Panc1 (cell line): Measurements from ENCODE around the gene MINAR1. TPM values are rescaled to one million over a fixed set of nuclear protein-coding genes. Genes with fewer than 3 reads are reported as not detected.

Experiments
- ATAC-seq: fragments of 200-7000 bp; cut with Tn5 transposase; 2 replicates; pipeline ENCODE4 v1.9.1; 2020; ENCODE audit warnings: mild to moderate bottlenecking, moderate library complexity
- BruUV-seq: library from RNA; stranded (reverse); fragments of 400-500 nt; replicated peaks from 2 replicates; lab custom pipeline; 2021; lab: Mats Ljungman, UMichigan
- CTCF ChIA-PET: fragments of 300-600 bp; sonication (Branson Sonifier 250); formaldehyde crosslinking; loops from one replicate; lab custom pipeline; 2022; ENCODE audit warnings: antibody characterized with exemption; lab: Charles Lee
- POLR2A ChIA-PET: fragments of 300-600 bp; sonication (Branson Sonifier 250); formaldehyde crosslinking; loops from one replicate; lab custom pipeline; 2022; ENCODE audit warnings: antibody characterized with exemption; lab: Charles Lee
- DNase-seq: peaks from one replicate; pipeline ENCODE4 v3.0.0-alpha.2; 2010; ENCODE audit warnings: low read depth, low spot score
- H3K27ac ChIP-seq: 2 replicates; pipeline ENCODE4 v1.5.1; 2011; ENCODE audit warnings: mild to moderate bottlenecking, low read length, inconsistent platforms
- H3K27me3 ChIP-seq: fragments of 200-500 bp; sonication (Bioruptor generic); 2 replicates; pipeline ENCODE4 v1.6.0; 2014; ENCODE audit warnings: low read length, inconsistent platforms; ENCODE audit not compliant: control insufficient read depth, insufficient read depth
- H3K36me3 ChIP-seq: fragments of 200-500 bp; sonication (Bioruptor generic); 2 replicates; pipeline ENCODE4 v1.5.1; 2014; ENCODE audit warnings: inconsistent platforms, mild to moderate bottlenecking, low read length, moderate library complexity; ENCODE audit not compliant: control insufficient read depth, insufficient read depth
- H3K4me1 ChIP-seq: 2 replicates; pipeline ENCODE4 v1.5.1; 2011; ENCODE audit warnings: inconsistent platforms, mild to moderate bottlenecking, low read length, moderate library complexity; ENCODE audit not compliant: control insufficient read depth, insufficient read depth
- H3K4me3 ChIP-seq, 2 experiments: 2 replicates each; pipeline ENCODE4 v1.5.1; 2011 to 2012; ENCODE audit warnings: low read depth in 2 of 2, low read length in 2 of 2, mild to moderate bottlenecking in 2 of 2, inconsistent platforms in 1 of 2, moderate library complexity in 1 of 2
- H3K9me3 ChIP-seq: fragments of 200-500 bp; sonication (Bioruptor generic); 2 replicates; pipeline ENCODE4 v1.5.1; 2014; ENCODE audit warnings: low read depth, mild to moderate bottlenecking, inconsistent platforms, low read length, moderate library complexity; ENCODE audit not compliant: control insufficient read depth, insufficient read depth
- POLR2AphosphoS5 ChIP-seq: IDR thresholded peaks from 2 replicates; pipeline ENCODE4 v1.6.1; 2012; ENCODE audit warnings: mild to moderate bottlenecking, low read depth, low read length, moderate library complexity
- SIN3A ChIP-seq: IDR thresholded peaks from 2 replicates; pipeline ENCODE4 v1.6.1; 2012; ENCODE audit warnings: low read depth, mild to moderate bottlenecking, low read length, moderate library complexity, borderline replicate concordance; ENCODE audit not compliant: insufficient read depth
- TCF7L2 ChIP-seq: IDR thresholded peaks from 2 replicates; pipeline ENCODE4 v1.6.1; 2011; ENCODE audit warnings: mild to moderate bottlenecking, low read depth, low read length, inconsistent platforms
- in situ Hi-C: cut with HindIII; loops from 2 replicates; pipeline ENCODE4 v1.10.0; 2016; ENCODE audit warnings: low sequenced_read_pairs, low pct_unique_long_range_greater_than_20kb
- intact Hi-C: fragments of 100-400 bp; cut with micrococcal nuclease; formaldehyde crosslinking; loops from one replicate; pipeline ENCODE4 v1.10.0; 2022; ENCODE audit not compliant: unreplicated experiment
- total RNA-seq: library from RNA; stranded (reverse); gene quantifications from one replicate; pipeline ENCODE4 v1.2.1, GENCODE V29; 2021; ENCODE audit not compliant: unreplicated experiment
- TF ChIP-seq, protein P1 (sequence below), 2 experiments: IDR thresholded peaks; 2 replicates each; pipeline ENCODE4 v1.6.1; 2011 to 2012; ENCODE audit warnings: low read depth in 2 of 2, control low read depth in 1 of 2, low read length in 1 of 2, mild to moderate bottlenecking in 1 of 2, moderate library complexity in 1 of 2; ENCODE audit not compliant: insufficient read depth in 1 of 2
- TF ChIP-seq, protein P2 (sequence below): fragments of 450-650 bp; IDR thresholded peaks from 2 replicates; pipeline ENCODE4 v1.5.1; 2017; ENCODE audit warnings: mild to moderate bottlenecking

MINAR1 gene
- total RNA-seq, 1 experiment from 2014 or later = 0.62 TPM

DNA sequence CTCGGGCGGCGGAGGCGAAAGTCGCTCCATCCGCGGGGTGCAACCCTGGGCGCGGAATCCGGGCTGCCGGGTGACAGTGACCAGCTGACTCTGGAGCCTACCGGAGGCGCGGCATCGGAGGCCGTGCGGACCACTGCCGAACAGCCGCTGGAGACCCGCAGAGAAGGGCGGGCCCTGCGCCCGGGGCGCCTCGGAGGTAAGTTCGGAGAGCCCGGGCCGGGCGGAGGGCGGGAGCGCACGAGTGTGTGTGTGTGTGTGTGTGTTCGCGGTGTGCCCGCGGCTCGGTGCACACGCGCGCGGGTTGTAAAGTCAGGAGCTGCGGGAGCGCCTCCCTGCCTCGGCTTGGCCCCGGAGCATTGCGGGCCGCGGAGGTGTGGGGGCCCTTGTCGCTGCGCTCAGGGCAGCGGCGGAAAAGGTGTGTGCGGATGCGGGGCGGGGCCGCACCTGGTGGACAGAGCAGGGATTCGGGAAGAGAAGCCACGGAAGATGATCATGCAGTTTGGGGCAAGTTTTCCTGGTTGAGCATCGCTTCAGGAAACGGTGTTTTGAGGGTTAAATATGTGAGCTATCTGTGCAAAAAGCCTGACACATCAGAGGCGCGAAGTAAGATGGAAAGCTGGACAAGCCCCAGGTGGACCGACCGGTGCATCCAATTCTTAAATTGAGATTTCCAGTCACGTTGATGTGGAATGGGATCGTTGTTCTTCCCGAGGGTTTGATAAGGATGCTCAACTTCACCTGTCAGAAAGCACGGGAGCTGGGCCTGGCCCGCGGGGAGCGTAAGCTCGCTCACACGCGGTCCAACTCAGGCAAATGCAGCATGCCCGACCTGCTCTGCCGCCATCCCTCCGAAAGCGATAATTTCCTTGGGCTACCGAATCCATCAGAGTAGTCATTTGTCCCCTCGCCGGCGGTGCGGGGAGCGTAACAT lies 474 bp downstream of the MINAR1 start:
- in situ Hi-C loops = no loop called here
- DNase-seq = no peak
- Histone ChIP-seq H3K9me3 (no peaks in the 10 kb centered on the region), H3K27me3 (peaks cover 44% of the 10 kb centered on the region), H3K4me1 (no peaks in the 10 kb centered on the region; the same call in 1 of the 2 replicates), H3K27ac (no peak overlapping the region), H3K4me3 (peak overlapping the region; percentile 29 to 44), H3K36me3 (no peaks in the 10 kb centered on the region)
- ATAC-seq = peak; percentile 25
- no TSS peak for BruUV-seq
- intact Hi-C loops = no loop called here
- TF ChIP-seq, protein P1, sequence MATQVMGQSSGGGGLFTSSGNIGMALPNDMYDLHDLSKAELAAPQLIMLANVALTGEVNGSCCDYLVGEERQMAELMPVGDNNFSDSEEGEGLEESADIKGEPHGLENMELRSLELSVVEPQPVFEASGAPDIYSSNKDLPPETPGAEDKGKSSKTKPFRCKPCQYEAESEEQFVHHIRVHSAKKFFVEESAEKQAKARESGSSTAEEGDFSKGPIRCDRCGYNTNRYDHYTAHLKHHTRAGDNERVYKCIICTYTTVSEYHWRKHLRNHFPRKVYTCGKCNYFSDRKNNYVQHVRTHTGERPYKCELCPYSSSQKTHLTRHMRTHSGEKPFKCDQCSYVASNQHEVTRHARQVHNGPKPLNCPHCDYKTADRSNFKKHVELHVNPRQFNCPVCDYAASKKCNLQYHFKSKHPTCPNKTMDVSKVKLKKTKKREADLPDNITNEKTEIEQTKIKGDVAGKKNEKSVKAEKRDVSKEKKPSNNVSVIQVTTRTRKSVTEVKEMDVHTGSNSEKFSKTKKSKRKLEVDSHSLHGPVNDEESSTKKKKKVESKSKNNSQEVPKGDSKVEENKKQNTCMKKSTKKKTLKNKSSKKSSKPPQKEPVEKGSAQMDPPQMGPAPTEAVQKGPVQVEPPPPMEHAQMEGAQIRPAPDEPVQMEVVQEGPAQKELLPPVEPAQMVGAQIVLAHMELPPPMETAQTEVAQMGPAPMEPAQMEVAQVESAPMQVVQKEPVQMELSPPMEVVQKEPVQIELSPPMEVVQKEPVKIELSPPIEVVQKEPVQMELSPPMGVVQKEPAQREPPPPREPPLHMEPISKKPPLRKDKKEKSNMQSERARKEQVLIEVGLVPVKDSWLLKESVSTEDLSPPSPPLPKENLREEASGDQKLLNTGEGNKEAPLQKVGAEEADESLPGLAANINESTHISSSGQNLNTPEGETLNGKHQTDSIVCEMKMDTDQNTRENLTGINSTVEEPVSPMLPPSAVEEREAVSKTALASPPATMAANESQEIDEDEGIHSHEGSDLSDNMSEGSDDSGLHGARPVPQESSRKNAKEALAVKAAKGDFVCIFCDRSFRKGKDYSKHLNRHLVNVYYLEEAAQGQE (IDR thresholded peaks at IDR 0.05; ENCODE audit: insufficient read depth in 1 of 2, low read depth in 2 of 2, low read length in 1 of 2) = no peak
- TF ChIP-seq, protein P2, sequence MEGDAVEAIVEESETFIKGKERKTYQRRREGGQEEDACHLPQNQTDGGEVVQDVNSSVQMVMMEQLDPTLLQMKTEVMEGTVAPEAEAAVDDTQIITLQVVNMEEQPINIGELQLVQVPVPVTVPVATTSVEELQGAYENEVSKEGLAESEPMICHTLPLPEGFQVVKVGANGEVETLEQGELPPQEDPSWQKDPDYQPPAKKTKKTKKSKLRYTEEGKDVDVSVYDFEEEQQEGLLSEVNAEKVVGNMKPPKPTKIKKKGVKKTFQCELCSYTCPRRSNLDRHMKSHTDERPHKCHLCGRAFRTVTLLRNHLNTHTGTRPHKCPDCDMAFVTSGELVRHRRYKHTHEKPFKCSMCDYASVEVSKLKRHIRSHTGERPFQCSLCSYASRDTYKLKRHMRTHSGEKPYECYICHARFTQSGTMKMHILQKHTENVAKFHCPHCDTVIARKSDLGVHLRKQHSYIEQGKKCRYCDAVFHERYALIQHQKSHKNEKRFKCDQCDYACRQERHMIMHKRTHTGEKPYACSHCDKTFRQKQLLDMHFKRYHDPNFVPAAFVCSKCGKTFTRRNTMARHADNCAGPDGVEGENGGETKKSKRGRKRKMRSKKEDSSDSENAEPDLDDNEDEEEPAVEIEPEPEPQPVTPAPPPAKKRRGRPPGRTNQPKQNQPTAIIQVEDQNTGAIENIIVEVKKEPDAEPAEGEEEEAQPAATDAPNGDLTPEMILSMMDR = peak; percentile 31
- CTCF ChIA-PET = interaction anchor here (0.6 kb wide), 1 partner anchor 125 kb away, joined by 4 read pairs; no protein-coding TSS in a partner anchor
- POLR2A ChIA-PET = no interaction called here

DNA sequence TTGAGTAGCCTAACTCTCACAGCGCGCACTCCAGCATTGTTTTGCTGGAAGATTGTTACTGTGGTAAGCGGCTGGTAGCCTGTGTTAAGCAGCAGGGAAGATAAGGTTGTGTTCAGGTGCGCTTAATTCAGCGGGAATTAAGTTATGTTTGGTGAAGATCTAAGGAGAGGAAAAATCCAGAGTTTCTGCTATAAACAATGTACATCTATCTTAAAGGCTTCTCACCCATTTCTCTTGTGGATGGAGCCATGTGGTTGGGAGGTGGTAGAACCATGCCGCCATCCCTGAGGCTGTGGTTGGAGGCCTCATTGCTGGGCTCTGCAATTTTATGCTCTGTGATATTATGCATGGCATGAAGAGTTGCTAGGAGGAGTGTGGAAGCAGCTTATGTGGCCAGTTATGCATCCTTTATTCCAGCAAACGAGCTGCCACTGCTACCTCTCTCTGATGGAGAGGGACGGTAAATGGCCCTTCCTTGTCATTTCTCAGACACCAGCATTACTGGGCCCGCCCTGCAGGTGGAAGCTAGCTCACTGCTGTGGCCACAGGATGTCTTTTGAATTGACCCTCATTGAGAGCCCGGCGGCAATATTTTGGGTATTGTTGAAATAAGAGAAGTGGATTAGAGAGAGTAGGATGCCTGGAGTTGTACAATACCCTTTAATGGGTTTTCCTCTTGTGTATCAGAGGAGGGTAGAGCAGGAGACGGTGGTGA lies 1.3 kb downstream of the MINAR1 start:
- no peaks in the 10 kb centered on the region for H3K9me3 ChIP-seq
- no peaks in the 10 kb centered on the region; the same call in 1 of the 2 replicates for H3K4me1 ChIP-seq
- H3K27me3 ChIP-seq = peaks cover 41% of the 10 kb centered on the region
- intact Hi-C loops = no loop called here
- CTCF ChIA-PET = no interaction called here
- BruUV-seq = no TSS peak
- TF ChIP-seq, protein P1 (IDR thresholded peaks at IDR 0.05; ENCODE audit: insufficient read depth in 1 of 2, low read depth in 2 of 2, low read length in 1 of 2) = no peak
- no peak for TF ChIP-seq TCF7L2
- no peak for TF ChIP-seq POLR2AphosphoS5
- TF ChIP-seq SIN3A = no peak
- no peaks in the 10 kb centered on the region for H3K36me3 ChIP-seq
- H3K4me3 ChIP-seq = no peak overlapping the region
- in situ Hi-C loops = no loop called here
- DNase-seq (no peak), ATAC-seq (no peak)
- POLR2A ChIA-PET = interaction anchor here (0.6 kb wide), 1 partner anchor 1283 kb away, joined by 5 read pairs; no protein-coding TSS in a partner anchor
- no peak overlapping the region for H3K27ac ChIP-seq
